Transverse colon (tissue), 4 donors: ENCODE measurements around the gene DISP3. TPM values are rescaled to one million over a fixed set of nuclear protein-coding genes. Genes with fewer than 3 reads are reported as not detected.

Experiments
- DNase-seq: peaks from one replicate; pipeline ENCODE4 v3.0.0-alpha.2; 2019
- H3K27ac ChIP-seq, 4 donors: fragments of 200-600 bp; sonication (generic); 2 replicates each; pipeline ENCODE4 v1.5.1; 2016 to 2018; ENCODE audit warnings: inconsistent platforms in 4 of 4
- H3K27me3 ChIP-seq: fragments of 200-600 bp; sonication (generic); 2 replicates; pipeline ENCODE4 v1.5.1; 2017; ENCODE audit warnings: inconsistent platforms
- H3K36me3 ChIP-seq, 4 donors: fragments of 200-600 bp; sonication (generic); 2 replicates each; pipeline ENCODE4 v1.5.1; 2017 to 2019; ENCODE audit warnings: inconsistent platforms in 4 of 4
- H3K4me1 ChIP-seq, 4 donors: fragments of 200-600 bp; sonication (generic); 2 replicates each; pipeline ENCODE4 v1.5.1; 2017 to 2020; ENCODE audit warnings: inconsistent platforms in 4 of 4
- H3K4me3 ChIP-seq, 4 donors: fragments of 200-600 bp; sonication (generic); 1 replicate in 1 of 4; 2 replicates in 3 of 4; pipeline versions ENCODE4 v1.5.1 to v1.6.1; 2017 to 2019; ENCODE audit warnings: inconsistent platforms in 4 of 4
- H3K9me3 ChIP-seq, 2 donors: fragments of 200-600 bp; sonication (generic); 2 replicates each; pipeline ENCODE4 v1.5.1; 2017 to 2019; ENCODE audit warnings: inconsistent platforms in 2 of 2
- EP300 ChIP-seq: sonication (generic); formaldehyde crosslinking; IDR thresholded peaks from one replicate; pipeline ENCODE4 v1.6.1; 2017; ENCODE audit warnings: antibody characterized with exemption, low read depth
- POLR2A ChIP-seq: fragments of 450-650 bp; IDR thresholded peaks from one replicate; pipeline ENCODE4 v1.6.1; 2016; ENCODE audit warnings: antibody characterized with exemption, mild to moderate bottlenecking, moderate library complexity
- POLR2AphosphoS5 ChIP-seq, 3 donors: sonication (generic); formaldehyde crosslinking; IDR thresholded peaks; one replicate each; pipeline ENCODE4 v1.6.1; 2016; ENCODE audit warnings: antibody characterized with exemption in 3 of 3
- WGBS, 2 donors: methylation state at CpG; one replicate each; pipeline ENCODE4 v1.1.5; 2018; ENCODE audit warnings: low coverage in 1 of 2; 5-methylcytosine and 5-hydroxymethylcytosine counted together
- in situ Hi-C, 4 donors: fragments of 200-750 bp; cut with MboI; loops; one replicate each; pipeline versions ENCODE4 v1.15.0 to v1.15.1; 2017; ENCODE audit warnings: low sequenced_read_pairs in 3 of 4, low pct_ligation_motif_present in 1 of 4, low pct_unique_long_range_greater_than_20kb in 1 of 4
- intact Hi-C: fragments of 100-400 bp; cut with DNase I; formaldehyde crosslinking; loops from one replicate; pipeline ENCODE4 v1.15.1; 2023; ENCODE audit warnings: low total_unique reads
- total RNA-seq, 4 donors: library from RNA; depleted of rRNA; stranded (reverse); fragments of >200 nt; gene quantifications; one replicate each; pipeline ENCODE4 v1.1.0, GENCODE V29; 2016
- TF ChIP-seq, protein P1 (sequence below), 5 experiments: fragments of 200-600 bp in 3 of 5; fragments of 450-650 bp in 2 of 5; sonication (generic) in 3 of 5; IDR thresholded peaks; 1 replicate in 2 of 5; 2 replicates in 3 of 5; pipeline ENCODE4 v1.5.1; 2016 to 2017; ENCODE audit warnings: antibody characterized with exemption in 5 of 5, inconsistent platforms in 3 of 5, mild to moderate bottlenecking in 2 of 5, moderate library complexity in 1 of 5

DISP3 gene
- total RNA-seq, 4 donors from 2014 or later = under 0.01 to 2.6 (median 0.16) TPM; not detected in 1

DNA sequence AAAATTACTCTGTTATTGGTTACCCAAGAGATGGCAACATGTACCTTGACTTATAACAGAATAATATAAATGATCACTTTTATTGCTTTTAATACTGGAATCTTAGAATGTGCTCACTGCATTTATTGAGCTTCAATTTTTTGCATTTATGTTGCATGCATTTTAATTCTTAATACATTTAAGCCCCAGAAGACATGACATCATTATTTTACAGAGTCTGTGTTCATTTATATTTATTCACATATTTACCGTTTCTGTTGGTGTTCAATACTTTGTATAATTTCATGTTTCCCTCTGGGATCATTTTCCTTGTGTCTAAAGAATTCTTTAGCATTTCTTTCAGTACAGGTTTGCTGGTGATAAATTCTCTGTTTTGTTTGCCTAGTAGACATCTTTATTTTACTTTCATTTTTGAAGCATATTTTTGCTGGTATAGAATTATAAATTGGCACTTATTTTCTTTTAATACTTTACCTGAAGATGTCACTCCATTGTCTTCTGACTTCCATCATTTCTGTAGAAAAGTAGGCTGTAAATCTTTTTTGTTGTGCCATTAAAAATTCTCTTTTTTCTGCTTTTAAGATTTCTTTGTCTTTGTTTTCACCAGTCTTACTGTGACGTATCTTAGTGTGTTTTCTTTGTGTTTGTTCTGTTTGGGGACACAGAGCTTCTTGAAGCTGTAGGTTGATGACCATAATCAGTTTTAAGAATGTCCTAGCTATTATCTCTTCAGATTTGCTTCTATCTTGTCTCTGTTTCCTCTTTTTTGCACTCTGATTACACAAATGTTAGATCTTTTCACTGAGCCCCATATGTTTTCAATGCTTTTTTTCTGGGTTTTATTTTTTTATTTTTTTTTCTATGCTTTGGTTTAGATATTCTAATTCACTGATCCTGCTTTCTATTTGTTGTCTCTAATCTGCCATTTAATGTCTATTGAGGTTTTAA is 26.9 kb downstream of the DISP3 start:
- no peaks in the 10 kb centered on the region for H3K4me1 ChIP-seq
- DNase-seq = no peak
- no peak overlapping the region for H3K27ac ChIP-seq
- H3K4me3 ChIP-seq = no peak overlapping the region
- H3K36me3 ChIP-seq = no peaks in the 10 kb centered on the region
- intact Hi-C loops (no loop called here), in situ Hi-C loops (no loop called here)
- H3K27me3 ChIP-seq = peaks cover 16% of the 10 kb centered on the region
- 63 to 88% methylated on average over 2 of the region's 2 CpGs for WGBS, 2 donors
- H3K9me3 ChIP-seq = peaks cover 22 to 25% of the 10 kb centered on the region in 2 donors
- TF ChIP-seq, protein P1, sequence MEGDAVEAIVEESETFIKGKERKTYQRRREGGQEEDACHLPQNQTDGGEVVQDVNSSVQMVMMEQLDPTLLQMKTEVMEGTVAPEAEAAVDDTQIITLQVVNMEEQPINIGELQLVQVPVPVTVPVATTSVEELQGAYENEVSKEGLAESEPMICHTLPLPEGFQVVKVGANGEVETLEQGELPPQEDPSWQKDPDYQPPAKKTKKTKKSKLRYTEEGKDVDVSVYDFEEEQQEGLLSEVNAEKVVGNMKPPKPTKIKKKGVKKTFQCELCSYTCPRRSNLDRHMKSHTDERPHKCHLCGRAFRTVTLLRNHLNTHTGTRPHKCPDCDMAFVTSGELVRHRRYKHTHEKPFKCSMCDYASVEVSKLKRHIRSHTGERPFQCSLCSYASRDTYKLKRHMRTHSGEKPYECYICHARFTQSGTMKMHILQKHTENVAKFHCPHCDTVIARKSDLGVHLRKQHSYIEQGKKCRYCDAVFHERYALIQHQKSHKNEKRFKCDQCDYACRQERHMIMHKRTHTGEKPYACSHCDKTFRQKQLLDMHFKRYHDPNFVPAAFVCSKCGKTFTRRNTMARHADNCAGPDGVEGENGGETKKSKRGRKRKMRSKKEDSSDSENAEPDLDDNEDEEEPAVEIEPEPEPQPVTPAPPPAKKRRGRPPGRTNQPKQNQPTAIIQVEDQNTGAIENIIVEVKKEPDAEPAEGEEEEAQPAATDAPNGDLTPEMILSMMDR (IDR thresholded peaks at IDR 0.05) = no peak
- TF ChIP-seq POLR2A (no peak), EP300 (no peak), POLR2AphosphoS5 (IDR thresholded peaks at IDR 0.05) (no peak)

DNA sequence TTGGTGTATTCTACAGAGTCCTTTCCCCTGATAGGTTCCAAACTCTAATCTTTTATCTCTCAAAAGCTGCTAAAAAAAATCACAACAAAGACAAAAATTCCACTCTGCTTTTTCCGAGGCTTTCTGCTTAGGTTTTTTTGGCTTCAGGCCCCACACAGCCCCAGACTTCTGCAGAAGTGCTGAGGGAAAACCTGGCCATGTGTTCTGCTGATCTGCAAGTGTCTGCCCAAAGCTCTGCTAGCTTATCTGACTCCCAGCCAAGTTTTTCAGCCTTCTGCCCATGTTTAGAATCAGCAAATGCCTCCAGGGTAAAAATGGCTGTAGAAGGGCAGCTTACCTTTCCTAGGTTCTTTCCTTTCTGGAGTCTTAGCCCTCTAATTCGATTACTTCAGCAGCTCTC is 28.4 kb downstream of the DISP3 start:
- Histone ChIP-seq H3K36me3 (no peaks in the 10 kb centered on the region), H3K27me3 (peaks cover 2% of the 10 kb centered on the region), H3K27ac (no peak overlapping the region), H3K4me3 (no peak overlapping the region), H3K9me3 (peaks cover 22 to 25% of the 10 kb centered on the region in 2 donors), H3K4me1 (no peaks in the 10 kb centered on the region)
- in situ Hi-C loops = no loop called here
- WGBS, 2 donors = 58 to 71% methylated on average over 1 to 2 of the region's 2 CpGs
- no peak for DNase-seq
- TF ChIP-seq, protein P1 (IDR thresholded peaks at IDR 0.05) = no peak
- no peak for TF ChIP-seq EP300
- TF ChIP-seq POLR2A = no peak
- TF ChIP-seq POLR2AphosphoS5 (IDR thresholded peaks at IDR 0.05) = no peak
- intact Hi-C loops = no loop called here

DNA sequence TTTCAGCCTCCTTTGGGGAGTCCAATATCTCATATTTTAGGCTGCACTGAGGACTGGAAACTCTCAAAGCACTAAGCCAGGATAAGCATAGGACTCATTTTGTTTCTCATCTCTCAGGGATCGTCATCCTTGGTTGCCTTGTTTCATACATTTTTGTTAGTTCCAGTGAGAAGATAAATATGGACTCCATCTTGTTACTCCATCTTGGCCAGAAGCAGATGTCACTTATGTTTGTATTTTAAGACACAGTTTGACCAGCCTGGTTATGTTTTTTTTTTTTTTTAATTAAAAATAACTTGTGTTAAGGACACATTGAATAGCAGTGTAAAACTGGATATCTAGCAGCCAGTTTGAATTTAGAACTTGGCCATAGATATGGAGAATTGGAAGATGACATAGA is 34.7 kb downstream of the DISP3 start:
- WGBS, 2 donors = 88 to 100% methylated on average over 1 of the region's 1 CpG
- Histone ChIP-seq H3K9me3 (no peaks in the 10 kb centered on the region), H3K27ac (no peak overlapping the region), H3K4me3 (no peak overlapping the region), H3K36me3 (no peaks in the 10 kb centered on the region), H3K27me3 (no peaks in the 10 kb centered on the region), H3K4me1 (no peaks in the 10 kb centered on the region)
- in situ Hi-C loops = no loop called here
- intact Hi-C loops = no loop called here
- TF ChIP-seq EP300 (no peak), POLR2A (no peak), POLR2AphosphoS5 (IDR thresholded peaks at IDR 0.05) (no peak)
- TF ChIP-seq, protein P1 (IDR thresholded peaks at IDR 0.05) = no peak
- DNase-seq = no peak

DNA sequence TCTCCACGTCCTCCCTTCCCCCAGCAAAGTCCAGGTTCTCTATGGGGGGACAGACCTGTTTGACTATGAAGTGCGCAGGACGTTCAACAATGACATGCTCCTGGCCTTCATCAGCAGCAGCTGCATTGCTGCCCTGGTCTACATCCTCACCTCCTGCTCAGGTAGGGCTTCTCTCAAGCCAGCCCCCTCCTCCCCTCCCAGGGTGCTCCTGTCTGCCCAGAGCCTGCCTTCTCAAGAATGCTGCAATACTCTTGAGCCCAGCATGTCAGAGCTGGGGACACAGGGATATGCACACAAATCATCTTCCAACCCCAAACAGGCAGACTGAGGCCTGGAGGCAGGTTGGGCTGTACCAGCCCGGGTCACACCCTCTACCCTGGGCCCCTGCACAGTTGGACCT is 35.4 kb downstream of the DISP3 start:
- Histone ChIP-seq H3K27me3 (no peaks in the 10 kb centered on the region), H3K27ac (no peak overlapping the region), H3K36me3 (no peaks in the 10 kb centered on the region), H3K4me1 (no peaks in the 10 kb centered on the region), H3K4me3 (no peak overlapping the region), H3K9me3 (no peaks in the 10 kb centered on the region)
- TF ChIP-seq POLR2AphosphoS5 (IDR thresholded peaks at IDR 0.05) (no peak), POLR2A (no peak), EP300 (no peak)
- TF ChIP-seq, protein P1 (IDR thresholded peaks at IDR 0.05) = no peak
- 61 to 78% methylated on average over 3 to 4 of the region's 4 CpGs for WGBS, 2 donors
- in situ Hi-C loops = no loop called here
- intact Hi-C loops = no loop called here
- no peak for DNase-seq
